GM12878 (cell line): Measurements from ENCODE around the gene PHKG2. TPM values are rescaled to one million over a fixed set of nuclear protein-coding genes. Genes with fewer than 3 reads are reported as not detected.

ENCODE experiments used
- ASH2L ChIP-seq: fragments of 300-600, 200-600 bp; sonication (generic); IDR thresholded peaks from 2 replicates; pipeline ENCODE4 v1.6.1; 2017; ENCODE audit warnings: low read depth, mild to moderate bottlenecking, borderline replicate concordance
- ATF2 ChIP-seq: IDR thresholded peaks from 2 replicates; pipeline ENCODE4 v1.6.1; 2012; ENCODE audit warnings: low read length, inconsistent platforms
- ATF7 ChIP-seq: fragments of 450-650 bp; IDR thresholded peaks from 2 replicates; pipeline ENCODE4 v1.6.1; 2016; ENCODE audit warnings: low read depth, mild to moderate bottlenecking
- E2F8 ChIP-seq: fragments of 450-650 bp; IDR thresholded peaks from 2 replicates; pipeline ENCODE4 v1.6.1; 2018; ENCODE audit warnings: mild to moderate bottlenecking, low read depth, moderate library complexity; ENCODE audit not compliant: partially characterized antibody
- ETV6 ChIP-seq, 2 experiments: fragments of 450-650 bp in 1 of 2; IDR thresholded peaks in 1 of 2; conservative IDR thresholded peaks in 1 of 2; 2 replicates each; pipeline ENCODE4 v1.6.1; 2014; ENCODE audit warnings: antibody characterized with exemption in 1 of 2, borderline replicate concordance in 1 of 2, low read depth in 1 of 2, mild to moderate bottlenecking in 1 of 2, moderate library complexity in 1 of 2
- IKZF1 ChIP-seq: fragments of 450-650 bp; conservative IDR thresholded peaks from 2 replicates; pipeline ENCODE4 v1.6.1; 2017; ENCODE audit warnings: antibody characterized with exemption, mild to moderate bottlenecking
- IRF4 ChIP-seq: IDR thresholded peaks from 2 replicates; pipeline ENCODE4 v1.6.1; 2011; ENCODE audit warnings: low read depth, low read length
- MTA3 ChIP-seq: IDR thresholded peaks from 2 replicates; pipeline ENCODE4 v1.6.1; 2012; ENCODE audit warnings: low read length, inconsistent platforms, borderline replicate concordance
- NKRF ChIP-seq: fragments of 450-650 bp; conservative IDR thresholded peaks from 2 replicates; pipeline ENCODE4 v1.6.1; 2017; ENCODE audit warnings: mild to moderate bottlenecking, moderate library complexity
- NR2C2 ChIP-seq: IDR thresholded peaks from 2 replicates; pipeline ENCODE4 v1.6.1; 2011; ENCODE audit warnings: borderline replicate concordance, low read depth; ENCODE audit not compliant: control insufficient read depth, insufficient read length
- POLR2AphosphoS5 ChIP-seq: IDR thresholded peaks from 2 replicates; pipeline ENCODE4 v1.6.1; 2011; ENCODE audit warnings: mild to moderate bottlenecking, low read length, inconsistent platforms
- RAD21 ChIP-seq: IDR thresholded peaks from 2 replicates; pipeline ENCODE4 v1.6.1; 2011; ENCODE audit warnings: mild to moderate bottlenecking, low read depth, low read length, moderate library complexity; ENCODE audit not compliant: insufficient read depth
- SMARCA5 ChIP-seq: fragments of 450-650 bp; IDR thresholded peaks from 2 replicates; pipeline ENCODE4 v1.6.1; 2017; ENCODE audit warnings: mild to moderate bottlenecking
- TARDBP ChIP-seq: IDR thresholded peaks from 2 replicates; pipeline ENCODE4 v1.6.1; 2016; ENCODE audit warnings: borderline replicate concordance
- TCF7 ChIP-seq: IDR thresholded peaks from 2 replicates; pipeline ENCODE4 v1.6.1; 2014; ENCODE audit warnings: antibody characterized with exemption, borderline replicate concordance
- ZBTB4 ChIP-seq: fragments of 450-650 bp; formaldehyde crosslinking; IDR thresholded peaks from 2 replicates; pipeline ENCODE4 v1.4.0; 2022; ENCODE audit warnings: mild to moderate bottlenecking, moderate library complexity
- ZNF24 ChIP-seq: fragments of 450-650 bp; IDR thresholded peaks from 2 replicates; pipeline ENCODE4 v1.6.1; 2017; ENCODE audit warnings: antibody characterized with exemption, mild to moderate bottlenecking
- ZNF384 ChIP-seq: IDR thresholded peaks from 2 replicates; pipeline ENCODE4 v1.6.1; 2012; ENCODE audit warnings: low read depth, mild to moderate bottlenecking, low read length, improper control_type of control experiment, borderline replicate concordance
- ZSCAN29 ChIP-seq: fragments of 450-650 bp; IDR thresholded peaks from 2 replicates; pipeline ENCODE4 v1.6.1; 2017; ENCODE audit warnings: mild to moderate bottlenecking, moderate library complexity
- ZZZ3 ChIP-seq: IDR thresholded peaks from 2 replicates; pipeline ENCODE4 v1.6.1; 2011; ENCODE audit warnings: low read depth; ENCODE audit not compliant: control insufficient read depth, insufficient read length
- polyA plus RNA-seq, 11 experiments: library from polyadenylated mRNA; depleted of rRNA in 4 of 11; unstranded in 6 of 11; stranded (reverse) in 5 of 11; fragments of >200 nt; fragmentation: Nextera tagmentation in 4 of 11; fragmentation: Illumina TruSeq in 1 of 11; extraction: Ambion mirVana in 4 of 11; extraction: Trizol in 1 of 11; gene quantifications; 1 replicate in 1 of 11; 2 replicates in 10 of 11; pipeline versions ENCODE4 v1.2.1 to v1.2.3, GENCODE V29; 2011 to 2016; ENCODE audit warnings: inconsistent platforms in 2 of 11, missing spikeins in 2 of 11, low read depth in 1 of 11
- total RNA-seq, 4 experiments: library from RNA; depleted of rRNA in 3 of 4; stranded (reverse); fragments of >200 nt in 3 of 4; fragmentation: Illumina TruSeq in 1 of 4; extraction: Trizol in 1 of 4; gene quantifications; 2 replicates each; pipeline versions ENCODE4 v1.2.1 to v1.2.3, GENCODE V29; 2013 to 2021

PHKG2 gene
- total and polyA plus RNA-seq, 10 of the 15 experiments (the other 5 are each of a cell fraction or from before 2014, with no cell fraction given) = 5.2 to 50.1 (median 37.2) TPM

GRCh38 chr16:30698816-30699614 lies 49.2 kb upstream of the PHKG2 start, which contains the start of gene SRCAP (continued):
- no peak for TF ChIP-seq RAD21
- no peak for TF ChIP-seq E2F8
- TF ChIP-seq ZNF384 = no peak
- TF ChIP-seq SMARCA5 = peak; percentile 96
- TF ChIP-seq TCF7 = no peak
- no peak for TF ChIP-seq ATF2
- no peak for TF ChIP-seq ASH2L
- TF ChIP-seq MTA3 = peak; percentile 23; the same call in 1 of the 2 replicates
- peak; percentile 21; the same call in 1 of the 2 replicates for TF ChIP-seq POLR2AphosphoS5
- no peak; the same call in 1 of the 2 replicates for TF ChIP-seq ATF7
- no peak for TF ChIP-seq TARDBP
- TF ChIP-seq ZBTB4 (CRISPR knock-in tag) = no peak
- peak; percentile 88 for TF ChIP-seq NR2C2
- TF ChIP-seq ZZZ3 = no peak
- 0 out of 2 replicates have a peak, but pooled peaks have one; percentile 38 for TF ChIP-seq ZNF24
- TF ChIP-seq ETV6 (conservative IDR thresholded peaks at IDR 0.05 in 1 of 2, IDR thresholded peaks at IDR 0.05 in 1 of 2; ENCODE audit: borderline replicate concordance in 1 of 2, low read depth in 1 of 2) = peak in 1 of 2 experiments; percentile 61; a peak in 1 of 4 replicates
- TF ChIP-seq IKZF1 = peak; percentile 84
- 0 out of 2 replicates have a peak, but pooled peaks have one; percentile 61 for TF ChIP-seq NKRF
- no peak for TF ChIP-seq IRF4
- no peak for TF ChIP-seq ZSCAN29
